Stimulated activated CD8-positive, alpha-beta memory T cell treated with anti-CD3 and anti-CD28 coated beads, Interleukin-7, amount 100 ng/mL, for 48 hours (primary cell): ENCODE results near the gene RBMS3.

Source experiments
- DNase-seq, 2 donors: peaks; one replicate each; pipeline ENCODE4 v3.0.0-alpha.2; 2020; ENCODE audit warnings: low read depth in 1 of 2; ENCODE audit errors: extremely low read depth in 1 of 2

The RBMS3 gene

GRCh38 chr3:29608414-29609327 lies 327.8 kb downstream of the RBMS3 start:
- DNase-seq, result no peak

- DNase-seq, result no peak
Measured at GRCh38 chr3:29609328-29609811, 328.5 kb downstream of the RBMS3 start.

- no peak for DNase-seq
Measured at GRCh38 chr3:29610781-29611180, 329.9 kb downstream of the RBMS3 start.

- DNase-seq, result no peak
Measured at GRCh38 chr3:29611252-29611651, 330.4 kb downstream of the RBMS3 start.

- DNase-seq, result no peak
Measured at GRCh38 chr3:29612536-29612935, 331.7 kb downstream of the RBMS3 start.

- DNase-seq, result no peak
Measured at GRCh38 chr3:29614954-29615353, 334.1 kb downstream of the RBMS3 start.

GRCh38 chr3:29618395-29619282 lies 337.8 kb downstream of the RBMS3 start:
- DNase-seq, result no peak

GRCh38 chr3:29619676-29620075 lies 338.8 kb downstream of the RBMS3 start:
- DNase-seq, result no peak

GRCh38 chr3:29627136-29628117 lies 346.6 kb downstream of the RBMS3 start:
- DNase-seq, result no peak

- no peak for DNase-seq
Measured at GRCh38 chr3:29628795-29629194, 347.9 kb downstream of the RBMS3 start.

GRCh38 chr3:29635888-29636287 lies 355.0 kb downstream of the RBMS3 start:
- DNase-seq, result no peak

- DNase-seq, result no peak
Measured at GRCh38 chr3:29637068-29637467, 356.2 kb downstream of the RBMS3 start.

- no peak for DNase-seq
Measured at GRCh38 chr3:29639578-29640290, 358.9 kb downstream of the RBMS3 start.

GRCh38 chr3:29642393-29643033 lies 361.6 kb downstream of the RBMS3 start:
- no peak for DNase-seq

- DNase-seq, result no peak
Measured at GRCh38 chr3:29643034-29643425, 362.2 kb downstream of the RBMS3 start.

- no peak for DNase-seq
Measured at GRCh38 chr3:29644261-29644660, 363.4 kb downstream of the RBMS3 start.

GRCh38 chr3:29644956-29645636 lies 364.2 kb downstream of the RBMS3 start:
- no peak for DNase-seq

- no peak for DNase-seq
Measured at GRCh38 chr3:29646043-29646442, 365.2 kb downstream of the RBMS3 start.
